GM13977 (cell line): ENCODE data around the gene TCF7.

Source experiments
- DNase-seq: peaks from one replicate; pipeline ENCODE4 v3.0.0; 2012; ENCODE audit warnings: low spot score
- CTCF ChIP-seq: IDR thresholded peaks from 2 replicates; pipeline ENCODE4 v1.5.1; 2012; ENCODE audit warnings: mild to moderate bottlenecking, control low read depth; ENCODE audit not compliant: insufficient read depth; ENCODE audit errors: extremely low read depth, missing control alignments
- in situ Hi-C: fragments of 300-500 bp; cut with MboI; formaldehyde crosslinking; loops from one replicate; pipeline ENCODE4 v1.12.0; 2022; ENCODE audit warnings: low sequenced_read_pairs, low pct_unique_long_range_greater_than_20kb, mixed read lengths, inconsistent platforms; ENCODE audit not compliant: unreplicated experiment

TCF7 gene

GRCh38 chr5:134162592-134162991 lies 48.1 kb downstream of the TCF7 start:
- no peak for TF ChIP-seq CTCF
- in situ Hi-C loops: no loop called here

GRCh38 chr5:134171972-134172371 lies 57.5 kb downstream of the TCF7 start:
- in situ Hi-C loops: no loop called here
- no peak for TF ChIP-seq CTCF

More at GRCh38 chr5:134162592-134162991, 48.1 kb downstream of the TCF7 start:
- no peak for DNase-seq

GRCh38 chr5:134174841-134175839 lies 60.7 kb downstream of the TCF7 start:
- TF ChIP-seq CTCF: no peak
- no peak for DNase-seq
- in situ Hi-C loops: no loop called here

More at GRCh38 chr5:134171972-134172371, 57.5 kb downstream of the TCF7 start:
- DNase-seq: no peak

GRCh38 chr5:134175921-134176510 lies 61.5 kb downstream of the TCF7 start:
- no peak for TF ChIP-seq CTCF
- in situ Hi-C loops: no loop called here
- peak; percentile 20 for DNase-seq

- in situ Hi-C loops: no loop called here
- no peak for TF ChIP-seq CTCF
- peak; percentile 92 for DNase-seq
These were observed 62.3 kb downstream of the TCF7 start, which contains the start of gene SKP1 for GRCh38 chr5:134176511-134177368. Gene SKP1 (minus strand): TSS chr5:134176950. CDS start chr5:134174022, 2,928 bp downstream.

- peak; percentile 12 for DNase-seq
- no peak for TF ChIP-seq CTCF
- in situ Hi-C loops: no loop called here
These were observed 63.1 kb downstream of the TCF7 start for GRCh38 chr5:134177369-134178095.
